ENCODE data around the gene OSGEP. TPM values are rescaled to one million over a fixed set of nuclear protein-coding genes. Genes with fewer than 3 reads are reported as not detected.

The OSGEP gene
- total RNA-seq, 2 donors from 2014 or later = 44.3 to 50.7 TPM

GRCh38 chr14:20422886-20423285 is 31.7 kb downstream of the OSGEP start:
- Histone ChIP-seq H3K9me3 (ENCODE audit: control insufficient read depth, low read length) (no peaks in the 10 kb centered on the region), H3K27me3 (ENCODE audit: control insufficient read depth, insufficient read depth, low read length, poor library complexity, severe bottlenecking) (no peaks in the 10 kb centered on the region), H3K4me1 (ENCODE audit: control insufficient read depth, insufficient read depth, low read length) (peaks cover 5% of the 10 kb centered on the region), H3K27ac (ENCODE audit: low read depth, low read length) (no peak overlapping the region), H3K36me3 (ENCODE audit: control insufficient read depth, insufficient read depth, low read length) (no peaks in the 10 kb centered on the region), H3K9ac (ENCODE audit: extremely low read depth, low read length, poor library complexity, severe bottlenecking) (no peak overlapping the region), H3K4me3 (ENCODE audit: low read length) (no peak overlapping the region)
- Mint-ChIP-seq H3K36me3 (ENCODE audit: low read depth) (no peaks in the 10 kb centered on the region), H3K27me3 (ENCODE audit: insufficient read depth) (no peaks in the 10 kb centered on the region), H3K4me1 (peaks cover 28% of the 10 kb centered on the region), H3K27ac (no peak overlapping the region), H3K9me3 (no peaks in the 10 kb centered on the region), H3K4me3 (no peak overlapping the region)
- no peak for TF ChIP-seq CTCF (conservative IDR thresholded peaks at IDR 0.05)
- 73% methylated on average over 1 of the region's 2 CpGs; no CpG with 5 or more reads in 1 of the 2 experiments for WGBS, 2 experiments (ENCODE audit: insufficient coverage in 1 of 2, insufficient read length in 1 of 2)
- no peak for DNase-seq

GRCh38 chr14:20421267-20421666 is 33.3 kb downstream of the OSGEP start:
- Histone ChIP-seq H3K4me3 (ENCODE audit: low read length) (no peak overlapping the region), H3K27me3 (ENCODE audit: control insufficient read depth, insufficient read depth, low read length, poor library complexity, severe bottlenecking) (no peaks in the 10 kb centered on the region), H3K27ac (ENCODE audit: low read depth, low read length) (no peak overlapping the region), H3K9ac (ENCODE audit: extremely low read depth, low read length, poor library complexity, severe bottlenecking) (no peak overlapping the region), H3K9me3 (ENCODE audit: control insufficient read depth, low read length) (no peaks in the 10 kb centered on the region), H3K4me1 (ENCODE audit: control insufficient read depth, insufficient read depth, low read length) (peaks cover 9% of the 10 kb centered on the region), H3K36me3 (ENCODE audit: control insufficient read depth, insufficient read depth, low read length) (no peaks in the 10 kb centered on the region)
- Mint-ChIP-seq H3K4me3 (no peak overlapping the region), H3K27me3 (ENCODE audit: insufficient read depth) (no peaks in the 10 kb centered on the region), H3K9me3 (no peaks in the 10 kb centered on the region), H3K36me3 (ENCODE audit: low read depth) (no peaks in the 10 kb centered on the region), H3K4me1 (peaks cover 25% of the 10 kb centered on the region), H3K27ac (no peak overlapping the region)
- no peak for DNase-seq
- WGBS, 2 experiments (ENCODE audit: insufficient coverage in 1 of 2, insufficient read length in 1 of 2) = 40 to 44% methylated on average over 2 of the region's 2 CpGs
- TF ChIP-seq CTCF (conservative IDR thresholded peaks at IDR 0.05) = no peak

GRCh38 chr14:20419419-20419818 is 35.2 kb downstream of the OSGEP start:
- no peak overlapping the region for H3K27ac Mint-ChIP-seq
- H3K4me3 Mint-ChIP-seq = no peak overlapping the region
- H3K36me3 Mint-ChIP-seq (ENCODE audit: low read depth) = no peaks in the 10 kb centered on the region
- no peak for DNase-seq
- no peaks in the 10 kb centered on the region for H3K9me3 ChIP-seq (ENCODE audit: control insufficient read depth, low read length)
- no peak for TF ChIP-seq CTCF (conservative IDR thresholded peaks at IDR 0.05)
- 100% methylated on average over 1 of the region's 1 CpG for WGBS, 2 experiments (ENCODE audit: insufficient coverage in 1 of 2, insufficient read length in 1 of 2)
- H3K27ac ChIP-seq (ENCODE audit: low read depth, low read length) = no peak overlapping the region
- H3K9ac ChIP-seq (ENCODE audit: extremely low read depth, low read length, poor library complexity, severe bottlenecking) = no peak overlapping the region
- no peaks in the 10 kb centered on the region for H3K36me3 ChIP-seq (ENCODE audit: control insufficient read depth, insufficient read depth, low read length)
- peaks cover 29% of the 10 kb centered on the region for H3K4me1 Mint-ChIP-seq
- H3K4me1 ChIP-seq (ENCODE audit: control insufficient read depth, insufficient read depth, low read length) = peaks cover 9% of the 10 kb centered on the region
- no peaks in the 10 kb centered on the region for H3K27me3 Mint-ChIP-seq (ENCODE audit: insufficient read depth)
- H3K9me3 Mint-ChIP-seq = no peaks in the 10 kb centered on the region
- no peaks in the 10 kb centered on the region for H3K27me3 ChIP-seq (ENCODE audit: control insufficient read depth, insufficient read depth, low read length, poor library complexity, severe bottlenecking)
- no peak overlapping the region for H3K4me3 ChIP-seq (ENCODE audit: low read length)
